ENCODE measurements around the gene IDE. TPM values are rescaled to one million over a fixed set of nuclear protein-coding genes. Genes with fewer than 3 reads are reported as not detected.
A peak's percentile ranks its signal among the peaks of the same experiment; 100 is the strongest.

IDE gene
- total and polyA plus RNA-seq, 2 of the 13 experiments (the other 11 are each of a cell fraction or from before 2014, with no cell fraction given): 16.1 to 52.1 TPM

GRCh38 chr10:92573091-92573797 lies 649 bp downstream of the IDE start (continued):
- TF ChIP-seq ZBTB46 (CRISPR knock-in tag; IDR thresholded peaks at IDR 0.05; ENCODE audit: borderline replicate concordance) (no peak), AGO2 (optimal IDR thresholded peaks at IDR 0.05; ENCODE audit: low read depth, low read length) (no peak), NRL (CRISPR knock-in tag; IDR thresholded peaks at IDR 0.05; ENCODE audit: borderline replicate concordance) (no peak; the same call in 1 of the 2 replicates), HIC2 (CRISPR knock-in tag; IDR thresholded peaks at IDR 0.05; ENCODE audit: low read depth) (0 out of 2 replicates have a peak, but pooled peaks have one; percentile 12), TBX2 (CRISPR knock-in tag; IDR thresholded peaks at IDR 0.05; ENCODE audit: borderline replicate concordance) (no peak), KLF15 (CRISPR knock-in tag; IDR thresholded peaks at IDR 0.05; ENCODE audit: borderline replicate concordance) (no peak), NCOA1 (CRISPR knock-in tag; IDR thresholded peaks at IDR 0.05) (no peak), XRCC5 (optimal IDR thresholded peaks at IDR 0.05; ENCODE audit: low read length) (no peak), AKNA (CRISPR knock-in tag; IDR thresholded peaks at IDR 0.05; ENCODE audit: borderline replicate concordance) (no peak), U2AF2 (IDR thresholded peaks at IDR 0.05; ENCODE audit: low read depth, low read length) (peak; percentile 6; the same call in 1 of the 2 replicates), MED8 (CRISPR knock-in tag; IDR thresholded peaks at IDR 0.05; ENCODE audit: insufficient replicate concordance) (no peak), FOXO4 (CRISPR knock-in tag; conservative IDR thresholded peaks at IDR 0.05) (0 out of 2 replicates have a peak, but pooled peaks have one; percentile 8), ZNF317 (CRISPR knock-in tag; IDR thresholded peaks at IDR 0.05) (no peak; the same call in 1 of the 2 replicates), ATM (IDR thresholded peaks at IDR 0.05; ENCODE audit: borderline replicate concordance) (no peak), ZNF296 (CRISPR knock-in tag; conservative IDR thresholded peaks at IDR 0.05) (no peak; the same call in 1 of the 2 replicates), KDM5B (CRISPR knock-in tag; IDR thresholded peaks at IDR 0.05; ENCODE audit: borderline replicate concordance) (no peak; the same call in 1 of the 2 replicates), CCDC6 (CRISPR knock-in tag; IDR thresholded peaks at IDR 0.05) (no peak)

Data from HepG2 (cell line).